Right lung (tissue), 10 donors: ENCODE results near the gene CHMP4B. TPM values are rescaled to one million over a fixed set of nuclear protein-coding genes. Genes with fewer than 3 reads are reported as not detected.

Experiments
- DNase-seq, 2 donors: peaks; one replicate each; pipeline ENCODE4 v3.0.0-alpha.2; 2013
- long read RNA-seq, 8 donors: transcript quantifications; one replicate each; lab custom pipeline, GENCODE V29; 2026
- polyA plus RNA-seq, 5 donors: library from polyadenylated mRNA; unstranded; fragments of 120-200 nt; gene quantifications; one replicate each; pipeline versions ENCODE4 v1.2.1 to v1.2.3, GENCODE V29; 2013; ENCODE audit warnings: inconsistent platforms in 1 of 5, low replicate concordance in 1 of 5; ENCODE audit not compliant: insufficient read length in 5 of 5, insufficient read depth in 1 of 5

CHMP4B gene
- polyA plus RNA-seq, result 100 to 1,000 TPM; 103 to 124 (median 117) TPM
- long read RNA-seq, donor 1, transcript CHMP4B-201 (5 exons, 1,646 nt), result major isoform, 67 of 83 reads
- long read RNA-seq, donor 1, partial matches to known transcripts, result 16 of 83 reads
- long read RNA-seq, donor 1, other reads (novel, unspliced or antisense), result 0 of 83 reads
- long read RNA-seq, donor 2, transcript CHMP4B-201 (5 exons, 1,646 nt), result major isoform, 49 of 49 reads
- long read RNA-seq, donor 2, partial matches to known transcripts, result 0 of 49 reads
- long read RNA-seq, donor 2, other reads (novel, unspliced or antisense), result 0 of 49 reads
- long read RNA-seq, donor 3, transcript CHMP4B-201 (5 exons, 1,646 nt), result major isoform, 42 of 112 reads
- long read RNA-seq, donor 3, partial matches to known transcripts, result 70 of 112 reads
- long read RNA-seq, donor 3, other reads (novel, unspliced or antisense), result 0 of 112 reads
- long read RNA-seq, donor 4, transcript CHMP4B-201 (5 exons, 1,646 nt), result major isoform, 30 of 30 reads
- long read RNA-seq, donor 4, partial matches to known transcripts, result 0 of 30 reads
- long read RNA-seq, donor 4, other reads (novel, unspliced or antisense), result 0 of 30 reads
- long read RNA-seq, donor 5, transcript CHMP4B-201 (5 exons, 1,646 nt), result major isoform, 66 of 145 reads
- long read RNA-seq, donor 5, partial matches to known transcripts, result 79 of 145 reads
- long read RNA-seq, donor 5, other reads (novel, unspliced or antisense), result 0 of 145 reads
- long read RNA-seq, donor 6, transcript CHMP4B-201 (5 exons, 1,646 nt), result major isoform, 81 of 96 reads
- long read RNA-seq, donor 6, partial matches to known transcripts, result 15 of 96 reads
- long read RNA-seq, donor 6, other reads (novel, unspliced or antisense), result 0 of 96 reads
- long read RNA-seq, donor 7, transcript CHMP4B-201 (5 exons, 1,646 nt), result major isoform, 67 of 80 reads
- long read RNA-seq, donor 7, partial matches to known transcripts, result 13 of 80 reads
- long read RNA-seq, donor 7, other reads (novel, unspliced or antisense), result 0 of 80 reads
- long read RNA-seq, donor 8, transcript CHMP4B-201 (5 exons, 1,646 nt), result major isoform, 27 of 44 reads
- long read RNA-seq, donor 8, partial matches to known transcripts, result 17 of 44 reads
- long read RNA-seq, donor 8, other reads (novel, unspliced or antisense), result 0 of 44 reads

GRCh38 chr20:33810885-33811775 lies at the start of gene CHMP4B:
CHMP4B (plus strand) TSS chr20:33811348; CDS start chr20:33811469, 121 bp downstream.
- DNase-seq, result peak; percentile 99

- no peak for DNase-seq
These were observed 49.4 kb upstream of the CHMP4B start for GRCh38 chr20:33761698-33762250.

GRCh38 chr20:33765099-33765498 lies 46.0 kb upstream of the CHMP4B start:
- no peak for DNase-seq

- no peak for DNase-seq
These were observed 45.6 kb upstream of the CHMP4B start for GRCh38 chr20:33765592-33765991.

GRCh38 chr20:33766686-33767085 lies 44.5 kb upstream of the CHMP4B start:
- no peak for DNase-seq

GRCh38 chr20:33767777-33768138 lies 43.4 kb upstream of the CHMP4B start:
- no peak for DNase-seq

- DNase-seq, result no peak
These were observed 42.1 kb upstream of the CHMP4B start for GRCh38 chr20:33769043-33769442.

- DNase-seq, result no peak
These were observed 41.1 kb upstream of the CHMP4B start for GRCh38 chr20:33770005-33770404.

GRCh38 chr20:33771938-33772337 lies 39.2 kb upstream of the CHMP4B start:
- DNase-seq, result no peak

GRCh38 chr20:33772439-33772838 lies 38.7 kb upstream of the CHMP4B start:
- no peak for DNase-seq

- no peak for DNase-seq
These were observed 37.6 kb upstream of the CHMP4B start for GRCh38 chr20:33773412-33774089.

GRCh38 chr20:33777816-33778215 lies 33.3 kb upstream of the CHMP4B start:
- no peak for DNase-seq

- DNase-seq, result no peak
These were observed 30.0 kb upstream of the CHMP4B start for GRCh38 chr20:33781133-33781532.

- DNase-seq, result no peak
These were observed 29.2 kb upstream of the CHMP4B start for GRCh38 chr20:33781945-33782344.

GRCh38 chr20:33783256-33783655 lies 27.9 kb upstream of the CHMP4B start:
- DNase-seq, result no peak

GRCh38 chr20:33783818-33784217 lies 27.3 kb upstream of the CHMP4B start:
- no peak for DNase-seq

- no peak for DNase-seq
These were observed 26.9 kb upstream of the CHMP4B start for GRCh38 chr20:33784225-33784624.

GRCh38 chr20:33785503-33785902 lies 25.6 kb upstream of the CHMP4B start:
- DNase-seq, result no peak

- DNase-seq, result no peak
These were observed 23.8 kb upstream of the CHMP4B start for GRCh38 chr20:33787253-33787891.
